Hepatocyte (in vitro differentiated cells): ENCODE data around the gene FLACC1.

Experiments used
- EZH2 ChIP-seq: fragments of 200-600 bp; sonication (generic); IDR thresholded peaks from 2 replicates; pipeline ENCODE4 v1.6.1; 2016; ENCODE audit warnings: antibody characterized with exemption, mild to moderate bottlenecking, borderline replicate concordance
- TF ChIP-seq, protein P1 (sequence below): fragments of 200-600 bp; sonication (generic); IDR thresholded peaks from 2 replicates; pipeline ENCODE4 v1.5.1; 2016; ENCODE audit warnings: antibody characterized with exemption, mild to moderate bottlenecking; ENCODE audit not compliant: poor library complexity

DNA sequence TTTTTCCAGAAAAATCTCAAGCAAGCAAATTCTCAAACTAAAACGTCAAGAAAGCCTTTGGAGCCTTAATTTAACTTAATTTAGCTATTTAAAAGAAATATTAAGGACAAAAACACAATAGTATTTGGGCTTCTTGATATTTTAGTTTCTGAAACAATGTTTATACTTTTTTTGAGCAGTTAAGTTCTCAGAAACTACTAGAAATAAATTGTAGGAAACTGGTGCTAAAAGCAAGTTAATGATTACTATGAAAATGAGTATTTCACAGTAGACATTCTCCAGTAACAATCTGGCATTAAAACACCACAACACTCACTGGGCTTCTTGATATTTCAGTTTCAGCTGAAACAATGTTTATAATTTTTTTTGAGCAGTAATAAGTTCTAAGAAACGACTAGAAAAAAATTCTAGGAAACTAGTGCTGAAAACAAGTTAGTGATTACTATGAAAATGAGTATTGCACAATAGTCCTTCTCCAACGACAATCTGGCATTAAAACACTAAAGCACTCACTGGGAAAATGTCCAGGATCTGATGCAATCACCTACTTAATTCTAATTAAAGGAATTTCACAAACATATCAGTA, 49.0 kb upstream of the FLACC1 start:
- TF ChIP-seq, protein P1, sequence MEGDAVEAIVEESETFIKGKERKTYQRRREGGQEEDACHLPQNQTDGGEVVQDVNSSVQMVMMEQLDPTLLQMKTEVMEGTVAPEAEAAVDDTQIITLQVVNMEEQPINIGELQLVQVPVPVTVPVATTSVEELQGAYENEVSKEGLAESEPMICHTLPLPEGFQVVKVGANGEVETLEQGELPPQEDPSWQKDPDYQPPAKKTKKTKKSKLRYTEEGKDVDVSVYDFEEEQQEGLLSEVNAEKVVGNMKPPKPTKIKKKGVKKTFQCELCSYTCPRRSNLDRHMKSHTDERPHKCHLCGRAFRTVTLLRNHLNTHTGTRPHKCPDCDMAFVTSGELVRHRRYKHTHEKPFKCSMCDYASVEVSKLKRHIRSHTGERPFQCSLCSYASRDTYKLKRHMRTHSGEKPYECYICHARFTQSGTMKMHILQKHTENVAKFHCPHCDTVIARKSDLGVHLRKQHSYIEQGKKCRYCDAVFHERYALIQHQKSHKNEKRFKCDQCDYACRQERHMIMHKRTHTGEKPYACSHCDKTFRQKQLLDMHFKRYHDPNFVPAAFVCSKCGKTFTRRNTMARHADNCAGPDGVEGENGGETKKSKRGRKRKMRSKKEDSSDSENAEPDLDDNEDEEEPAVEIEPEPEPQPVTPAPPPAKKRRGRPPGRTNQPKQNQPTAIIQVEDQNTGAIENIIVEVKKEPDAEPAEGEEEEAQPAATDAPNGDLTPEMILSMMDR = no peak
- no peak for TF ChIP-seq EZH2
